PFSK-1 (cell line): ENCODE data around the gene RHCG.

Experiments
- POLR2AphosphoS5 ChIP-seq: IDR thresholded peaks from 2 replicates; pipeline ENCODE4 v1.6.1; 2012; ENCODE audit warnings: low read depth, mild to moderate bottlenecking, control low read depth, low read length, moderate library complexity
- REST ChIP-seq, 2 experiments: IDR thresholded peaks; 2 replicates each; pipeline versions ENCODE4 v1.6.1 to v1.8.0; 2011 to 2012; ENCODE audit warnings: low read depth in 2 of 2, low read length in 2 of 2, control low read depth in 1 of 2, inconsistent platforms in 1 of 2, mild to moderate bottlenecking in 1 of 2, moderate library complexity in 1 of 2; ENCODE audit not compliant: insufficient read depth in 1 of 2
- TAF1 ChIP-seq: IDR thresholded peaks from 2 replicates; pipeline ENCODE4 v1.6.1; 2012; ENCODE audit warnings: low read length, control low read depth, borderline replicate concordance; ENCODE audit not compliant: insufficient read depth

- TF ChIP-seq REST (IDR thresholded peaks at IDR 0.05; ENCODE audit: insufficient read depth in 1 of 2, low read depth in 2 of 2, low read length in 2 of 2) = no peak
- TF ChIP-seq POLR2AphosphoS5 = no peak
- no peak for TF ChIP-seq TAF1
These were observed at the start of gene RHCG for GRCh38 chr15:89496155-89497098.
